Gastrocnemius medialis (tissue), 4 donors: ENCODE data around the gene OR52E5. TPM values are rescaled to one million over a fixed set of nuclear protein-coding genes. Genes with fewer than 3 reads are reported as not detected.

Experiments
- ATAC-seq, 2 donors: fragments of 150-250 bp; one replicate each; pipeline ENCODE4 v1.9.1; 2016
- DNase-seq, 2 donors: peaks; one replicate each; pipeline ENCODE4 v3.0.0-alpha.2; 2019
- H3K27ac ChIP-seq, 4 donors: fragments of 200-600 bp; sonication (generic); 1 replicate in 1 of 4; 2 replicates in 3 of 4; pipeline ENCODE4 v1.5.1; 2016 to 2018; ENCODE audit warnings: mild to moderate bottlenecking in 2 of 4, moderate library complexity in 1 of 4
- H3K27me3 ChIP-seq, 3 donors: fragments of 200-600 bp; sonication (generic) in 2 of 3; 1 replicate in 1 of 3; 2 replicates in 2 of 3; pipeline versions ENCODE4 v1.5.1 to v1.6.0; 2016 to 2019; ENCODE audit warnings: mild to moderate bottlenecking in 1 of 3, moderate library complexity in 1 of 3
- H3K36me3 ChIP-seq, 2 donors: fragments of 200-600 bp; sonication (generic) in 1 of 2; one replicate each; pipeline ENCODE4 v1.5.1; 2017 to 2018
- H3K4me1 ChIP-seq, 2 donors: fragments of 200-600 bp; sonication (generic) in 1 of 2; one replicate each; pipeline ENCODE4 v1.5.1; 2016 to 2017; ENCODE audit warnings: mild to moderate bottlenecking in 2 of 2
- H3K4me3 ChIP-seq, 4 donors: fragments of 200-600 bp; sonication (generic) in 3 of 4; 1 replicate in 1 of 4; 2 replicates in 3 of 4; pipeline ENCODE4 v1.5.1; 2016 to 2019; ENCODE audit warnings: mild to moderate bottlenecking in 2 of 4
- H3K9me3 ChIP-seq, 3 donors: fragments of 200-600 bp; sonication (generic) in 2 of 3; 1 replicate in 1 of 3; 2 replicates in 2 of 3; pipeline ENCODE4 v1.5.1; 2016 to 2019
- POLR2A ChIP-seq, 2 donors: fragments of 450-650 bp; IDR thresholded peaks; one replicate each; pipeline ENCODE4 v1.6.1; 2017; ENCODE audit warnings: antibody characterized with exemption in 2 of 2, mild to moderate bottlenecking in 2 of 2, moderate library complexity in 2 of 2
- in situ Hi-C, 4 donors: fragments of 200-750 bp; cut with MboI; loops; one replicate each; pipeline versions ENCODE4 v1.15.0 to v1.8.0; 2017; ENCODE audit warnings: low sequenced_read_pairs in 4 of 4
- intact Hi-C: fragments of 100-400 bp; cut with DNase I; formaldehyde crosslinking; loops from one replicate; pipeline ENCODE4 v1.15.1; 2023; ENCODE audit warnings: low total_unique reads
- total RNA-seq, 4 donors: library from RNA; depleted of rRNA; stranded (reverse); fragments of >200 nt; gene quantifications; one replicate each; pipeline versions ENCODE4 v1.1.0 to v1.2.3, GENCODE V29; 2016
- TF ChIP-seq, protein P1 (sequence below), 5 experiments: fragments of 450-650 bp in 3 of 5; fragments of 200-600 bp in 2 of 5; sonication (generic) in 2 of 5; IDR thresholded peaks in 4 of 5; conservative IDR thresholded peaks in 1 of 5; 1 replicate in 4 of 5; 2 replicates in 1 of 5; pipeline ENCODE4 v1.5.1; 2016 to 2019; ENCODE audit warnings: antibody characterized with exemption in 5 of 5, mild to moderate bottlenecking in 3 of 5, moderate library complexity in 3 of 5

OR52E5 gene
- total RNA-seq, 4 donors from 2014 or later: not detected

- Histone ChIP-seq H3K4me1 (no peaks in the 10 kb centered on the region), H3K27ac (no peak overlapping the region), H3K9me3 (no peaks in the 10 kb centered on the region), H3K36me3 (no peaks in the 10 kb centered on the region), H3K27me3 (no peaks in the 10 kb centered on the region), H3K4me3 (no peak overlapping the region)
- TF ChIP-seq POLR2A (IDR thresholded peaks at IDR 0.05): no peak
- TF ChIP-seq, protein P1, sequence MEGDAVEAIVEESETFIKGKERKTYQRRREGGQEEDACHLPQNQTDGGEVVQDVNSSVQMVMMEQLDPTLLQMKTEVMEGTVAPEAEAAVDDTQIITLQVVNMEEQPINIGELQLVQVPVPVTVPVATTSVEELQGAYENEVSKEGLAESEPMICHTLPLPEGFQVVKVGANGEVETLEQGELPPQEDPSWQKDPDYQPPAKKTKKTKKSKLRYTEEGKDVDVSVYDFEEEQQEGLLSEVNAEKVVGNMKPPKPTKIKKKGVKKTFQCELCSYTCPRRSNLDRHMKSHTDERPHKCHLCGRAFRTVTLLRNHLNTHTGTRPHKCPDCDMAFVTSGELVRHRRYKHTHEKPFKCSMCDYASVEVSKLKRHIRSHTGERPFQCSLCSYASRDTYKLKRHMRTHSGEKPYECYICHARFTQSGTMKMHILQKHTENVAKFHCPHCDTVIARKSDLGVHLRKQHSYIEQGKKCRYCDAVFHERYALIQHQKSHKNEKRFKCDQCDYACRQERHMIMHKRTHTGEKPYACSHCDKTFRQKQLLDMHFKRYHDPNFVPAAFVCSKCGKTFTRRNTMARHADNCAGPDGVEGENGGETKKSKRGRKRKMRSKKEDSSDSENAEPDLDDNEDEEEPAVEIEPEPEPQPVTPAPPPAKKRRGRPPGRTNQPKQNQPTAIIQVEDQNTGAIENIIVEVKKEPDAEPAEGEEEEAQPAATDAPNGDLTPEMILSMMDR (IDR thresholded peaks at IDR 0.05 in 4 of 5, conservative IDR thresholded peaks at IDR 0.05 in 1 of 5): no peak
- in situ Hi-C loops: no loop called here
- intact Hi-C loops: no loop called here
- DNase-seq (no peak), ATAC-seq (no peak)
These were observed 5.3 kb upstream of the OR52E5 start for GRCh38 chr11:5887661-5888060.

- Histone ChIP-seq H3K4me1 (no peaks in the 10 kb centered on the region), H3K36me3 (no peaks in the 10 kb centered on the region), H3K27me3 (no peaks in the 10 kb centered on the region), H3K27ac (no peak overlapping the region), H3K4me3 (no peak overlapping the region), H3K9me3 (no peaks in the 10 kb centered on the region)
- no peak for ATAC-seq
- in situ Hi-C loops (no loop called here), intact Hi-C loops (no loop called here)
- DNase-seq: no peak
- no peak for TF ChIP-seq POLR2A (IDR thresholded peaks at IDR 0.05)
- TF ChIP-seq, protein P1 (IDR thresholded peaks at IDR 0.05 in 4 of 5, conservative IDR thresholded peaks at IDR 0.05 in 1 of 5): peak in 2 of 5 experiments; percentile 19 to 33
These were observed 1.7 kb upstream of the OR52E5 start for GRCh38 chr11:5891216-5891800.

DNA sequence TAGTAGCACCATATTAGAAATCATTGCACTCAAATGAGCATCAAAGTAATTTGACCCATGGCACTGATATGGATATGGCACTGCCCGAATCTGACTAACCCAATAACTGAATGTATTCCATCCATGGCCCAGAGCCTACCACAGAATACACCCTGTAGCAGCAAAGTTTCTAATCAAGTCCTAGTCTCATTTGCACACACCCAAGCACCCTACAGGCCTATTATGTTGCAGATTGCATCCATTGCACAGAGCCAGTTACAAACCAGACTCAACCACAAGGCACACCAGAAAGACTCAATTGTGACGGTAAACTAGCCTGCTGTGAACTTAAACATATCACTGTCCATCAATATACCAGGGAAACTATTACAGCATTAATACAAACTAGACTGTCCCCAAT lies 6.5 kb downstream of the OR52E5 start:
- intact Hi-C loops (no loop called here), in situ Hi-C loops (no loop called here)
- ATAC-seq (no peak), DNase-seq (no peak)
- H3K4me3 ChIP-seq: no peak overlapping the region
- H3K27me3 ChIP-seq: no peaks in the 10 kb centered on the region
- no peak for TF ChIP-seq POLR2A (IDR thresholded peaks at IDR 0.05)
- TF ChIP-seq, protein P1 (IDR thresholded peaks at IDR 0.05 in 4 of 5, conservative IDR thresholded peaks at IDR 0.05 in 1 of 5): no peak
- H3K9me3 ChIP-seq: no peaks in the 10 kb centered on the region
- H3K27ac ChIP-seq: no peak overlapping the region
- H3K4me1 ChIP-seq: no peaks in the 10 kb centered on the region
- no peaks in the 10 kb centered on the region for H3K36me3 ChIP-seq

GRCh38 chr11:5910540-5910939 lies 17.5 kb downstream of the OR52E5 start:
- intact Hi-C loops (no loop called here), in situ Hi-C loops (no loop called here)
- no peaks in the 10 kb centered on the region for H3K4me1 ChIP-seq

More at GRCh38 chr11:5910540-5910939, 17.5 kb downstream of the OR52E5 start:
- ATAC-seq (no peak), DNase-seq (no peak)
- H3K27me3 ChIP-seq: no peaks in the 10 kb centered on the region
- TF ChIP-seq, protein P1 (IDR thresholded peaks at IDR 0.05 in 4 of 5, conservative IDR thresholded peaks at IDR 0.05 in 1 of 5): no peak
- TF ChIP-seq POLR2A (IDR thresholded peaks at IDR 0.05): no peak
- H3K9me3 ChIP-seq: no peaks in the 10 kb centered on the region
- H3K36me3 ChIP-seq: no peaks in the 10 kb centered on the region
- no peak overlapping the region for H3K4me3 ChIP-seq
- no peak overlapping the region for H3K27ac ChIP-seq
